Trophoblast cell (in vitro differentiated cells and primary cell): ENCODE data around the gene SCN3A.

Experiments
- DNase-seq, 2 donors: peaks; one replicate each; pipeline ENCODE4 v3.0.0-alpha.2; 2016
- H2AFZ ChIP-seq: 2 replicates; pipeline ENCODE4 v1.6.1; 2013; ENCODE audit warnings: low read length, moderate library complexity, mild to moderate bottlenecking; ENCODE audit not compliant: insufficient read depth, poor library complexity
- H2AK5ac ChIP-seq: 2 replicates; pipeline ENCODE4 v1.6.1; 2013; ENCODE audit warnings: mild to moderate bottlenecking, low read length
- H2BK120ac ChIP-seq: 2 replicates; pipeline ENCODE4 v1.6.1; 2013; ENCODE audit warnings: low read length, mild to moderate bottlenecking, moderate library complexity; ENCODE audit not compliant: insufficient read depth, poor library complexity
- H2BK12ac ChIP-seq: 2 replicates; pipeline ENCODE4 v1.6.1; 2013; ENCODE audit warnings: mild to moderate bottlenecking, low read length, moderate library complexity
- H2BK5ac ChIP-seq: 2 replicates; pipeline ENCODE4 v1.6.1; 2013; ENCODE audit warnings: low read length, low read depth, moderate library complexity, mild to moderate bottlenecking; ENCODE audit not compliant: poor library complexity
- H3K14ac ChIP-seq: 2 replicates; pipeline ENCODE4 v1.6.1; 2013; ENCODE audit warnings: mild to moderate bottlenecking, low read length
- H3K18ac ChIP-seq: 2 replicates; pipeline ENCODE4 v1.6.1; 2013; ENCODE audit warnings: mild to moderate bottlenecking, low read length
- H3K23ac ChIP-seq: 2 replicates; pipeline ENCODE4 v1.6.1; 2013; ENCODE audit warnings: low read length
- H3K27ac ChIP-seq: 2 replicates; pipeline ENCODE4 v1.5.1; 2013; ENCODE audit warnings: low read depth, mild to moderate bottlenecking, inconsistent platforms, low read length, moderate library complexity
- H3K27me3 ChIP-seq: 2 replicates; pipeline ENCODE4 v1.6.1; 2013; ENCODE audit warnings: inconsistent platforms, mild to moderate bottlenecking, low read length, moderate library complexity; ENCODE audit not compliant: insufficient read depth
- H3K36me3 ChIP-seq, 2 experiments: 1 replicate in 1 of 2; 2 replicates in 1 of 2; pipeline ENCODE4 v1.6.1; 2013; ENCODE audit warnings: low read length in 2 of 2, mild to moderate bottlenecking in 2 of 2, moderate library complexity in 1 of 2; ENCODE audit not compliant: insufficient read depth in 2 of 2, control insufficient read depth in 1 of 2
- H3K4ac ChIP-seq: 2 replicates; pipeline ENCODE4 v1.6.1; 2013; ENCODE audit warnings: low read depth, mild to moderate bottlenecking, low read length, moderate library complexity
- H3K4me1 ChIP-seq, 2 experiments: 1 replicate in 1 of 2; 2 replicates in 1 of 2; pipeline ENCODE4 v1.6.1; 2013; ENCODE audit warnings: low read length in 2 of 2, mild to moderate bottlenecking in 2 of 2, moderate library complexity in 1 of 2; ENCODE audit not compliant: insufficient read depth in 2 of 2, control insufficient read depth in 1 of 2
- H3K4me2 ChIP-seq: 2 replicates; pipeline ENCODE4 v1.6.1; 2013; ENCODE audit warnings: inconsistent platforms, mild to moderate bottlenecking, low read length, moderate library complexity
- H3K4me3 ChIP-seq: 2 replicates; pipeline ENCODE4 v1.5.1; 2013; ENCODE audit warnings: mild to moderate bottlenecking, low read depth, low read length, inconsistent platforms
- H3K79me1 ChIP-seq: one replicate; pipeline ENCODE4 v1.6.1; 2013; ENCODE audit warnings: low read length
- H3K79me2 ChIP-seq: 2 replicates; pipeline ENCODE4 v1.6.1; 2013; ENCODE audit warnings: low read length, mild to moderate bottlenecking; ENCODE audit not compliant: control insufficient read depth, insufficient read depth, poor library complexity
- H3K9ac ChIP-seq: 2 replicates; pipeline ENCODE4 v1.6.1; 2013; ENCODE audit warnings: mild to moderate bottlenecking, low read length
- H3K9me3 ChIP-seq: 2 replicates; pipeline ENCODE4 v1.6.1; 2013; ENCODE audit warnings: low read depth, mild to moderate bottlenecking, control low read depth, inconsistent platforms, low read length; ENCODE audit not compliant: insufficient read depth
- H4K12ac ChIP-seq: 2 replicates; pipeline ENCODE4 v1.6.1; 2013; ENCODE audit warnings: low read depth, mild to moderate bottlenecking, low read length, moderate library complexity
- H4K8ac ChIP-seq: 2 replicates; pipeline ENCODE4 v1.6.1; 2013; ENCODE audit warnings: low read depth, mild to moderate bottlenecking, low read length, moderate library complexity
- H4K91ac ChIP-seq: one replicate; pipeline ENCODE4 v1.6.1; 2013; ENCODE audit warnings: low read depth, mild to moderate bottlenecking, low read length, moderate library complexity
- WGBS: extraction: QIAGEN DNeasy Blood & Tissue Kit; methylation state at CpG from one replicate; pipeline ENCODE4 v1.1.7; 2013; ENCODE audit warnings: missing lambda C conversion rate; ENCODE audit not compliant: insufficient read length, insufficient coverage; ENCODE audit errors: extremely low coverage; 5-methylcytosine and 5-hydroxymethylcytosine counted together

The SCN3A gene

GRCh38 chr2:165115258-165115657 lies 88.6 kb downstream of the SCN3A start:
- Histone ChIP-seq H4K91ac (no peak overlapping the region), H3K4ac (no peak overlapping the region), H3K18ac (no peak overlapping the region), H3K27ac (no peak overlapping the region), H3K79me1 (no peaks in the 10 kb centered on the region), H2BK120ac (no peak overlapping the region), H3K79me2 (no peaks in the 10 kb centered on the region), H2BK12ac (no peak overlapping the region), H3K27me3 (no peaks in the 10 kb centered on the region), H3K4me3 (no peak overlapping the region), H4K12ac (no peak overlapping the region), H3K23ac (no peak overlapping the region), H3K9ac (no peak overlapping the region), H4K8ac (no peak overlapping the region), H2BK5ac (no peak overlapping the region), H3K14ac (no peak overlapping the region), H3K36me3 (no peaks in the 10 kb centered on the region), H3K9me3 (no peaks in the 10 kb centered on the region), H3K4me2 (no peak overlapping the region), H3K4me1 (no peaks in the 10 kb centered on the region), H2AFZ (no peak overlapping the region), H2AK5ac (no peak overlapping the region)
- no peak for DNase-seq
- no CpG with 5 or more reads among the region's 6 CpGs for WGBS

- Histone ChIP-seq H2AFZ (no peak overlapping the region), H3K79me2 (no peaks in the 10 kb centered on the region), H2BK120ac (no peak overlapping the region), H3K79me1 (no peaks in the 10 kb centered on the region), H3K4me1 (no peaks in the 10 kb centered on the region), H2BK12ac (no peak overlapping the region), H2AK5ac (no peak overlapping the region), H3K4me3 (no peak overlapping the region), H3K9me3 (no peaks in the 10 kb centered on the region), H3K9ac (no peak overlapping the region), H4K91ac (no peak overlapping the region), H3K18ac (no peak overlapping the region), H3K4ac (no peak overlapping the region), H3K14ac (no peak overlapping the region), H3K27ac (no peak overlapping the region), H4K12ac (no peak overlapping the region), H3K4me2 (no peak overlapping the region), H3K27me3 (no peaks in the 10 kb centered on the region), H2BK5ac (no peak overlapping the region), H3K23ac (no peak overlapping the region), H4K8ac (no peak overlapping the region), H3K36me3 (no peaks in the 10 kb centered on the region)
- no CpG with 5 or more reads among the region's 4 CpGs for WGBS
- DNase-seq = no peak
Measured at GRCh38 chr2:165114346-165114939, 89.4 kb downstream of the SCN3A start.

GRCh38 chr2:165113414-165113813 lies 90.4 kb downstream of the SCN3A start:
- no CpG with 5 or more reads among the region's 2 CpGs for WGBS
- Histone ChIP-seq H3K79me1 (no peaks in the 10 kb centered on the region), H4K91ac (no peak overlapping the region), H3K27me3 (no peaks in the 10 kb centered on the region), H2BK5ac (no peak overlapping the region), H3K14ac (no peak overlapping the region), H3K4me3 (no peak overlapping the region), H3K18ac (no peak overlapping the region), H3K4me2 (no peak overlapping the region), H2AFZ (no peak overlapping the region), H4K8ac (no peak overlapping the region), H3K9ac (no peak overlapping the region), H2AK5ac (no peak overlapping the region), H3K23ac (no peak overlapping the region), H3K27ac (no peak overlapping the region), H3K4me1 (no peaks in the 10 kb centered on the region), H2BK12ac (no peak overlapping the region), H3K4ac (no peak overlapping the region), H2BK120ac (no peak overlapping the region), H4K12ac (no peak overlapping the region), H3K79me2 (no peaks in the 10 kb centered on the region), H3K9me3 (no peaks in the 10 kb centered on the region), H3K36me3 (no peaks in the 10 kb centered on the region)
- no peak for DNase-seq

- H3K23ac ChIP-seq = no peak overlapping the region
- no peak overlapping the region for H2BK12ac ChIP-seq
- no peak overlapping the region for H3K9ac ChIP-seq
- no peak overlapping the region for H4K91ac ChIP-seq
- H4K8ac ChIP-seq = no peak overlapping the region
- H3K36me3 ChIP-seq = no peaks in the 10 kb centered on the region
- H3K79me2 ChIP-seq = no peaks in the 10 kb centered on the region
- no peak overlapping the region for H3K18ac ChIP-seq
- no peak overlapping the region for H3K14ac ChIP-seq
- no peak overlapping the region for H3K27ac ChIP-seq
- no peak overlapping the region for H2AFZ ChIP-seq
- no peaks in the 10 kb centered on the region for H3K27me3 ChIP-seq
- H2BK5ac ChIP-seq = no peak overlapping the region
- H3K79me1 ChIP-seq = no peaks in the 10 kb centered on the region
- H3K4ac ChIP-seq = no peak overlapping the region
- no peaks in the 10 kb centered on the region for H3K9me3 ChIP-seq
- no CpG with 5 or more reads among the region's 2 CpGs for WGBS
- no peak overlapping the region for H3K4me3 ChIP-seq
- no peak overlapping the region for H2BK120ac ChIP-seq
- H3K4me2 ChIP-seq = no peak overlapping the region
- no peak overlapping the region for H2AK5ac ChIP-seq
- no peak overlapping the region for H4K12ac ChIP-seq
- H3K4me1 ChIP-seq = no peaks in the 10 kb centered on the region
- DNase-seq = no peak
Measured at GRCh38 chr2:165112789-165113188, 91.1 kb downstream of the SCN3A start.
